AG09309 (cell line): ENCODE data around the gene POLD1.

ENCODE experiments used
- DNase-seq: peaks from one replicate; pipeline ENCODE4 v3.0.0-alpha.2; 2010; ENCODE audit warnings: low read depth
- H3K4me3 ChIP-seq: 2 replicates; pipeline ENCODE4 v1.5.1; 2011; ENCODE audit warnings: mild to moderate bottlenecking, low read depth, low read length, moderate library complexity; ENCODE audit not compliant: control insufficient read depth
- TF ChIP-seq, protein P1 (sequence below): IDR thresholded peaks from 2 replicates; pipeline ENCODE4 v1.5.1; 2011; ENCODE audit warnings: mild to moderate bottlenecking, low read depth, low read length, inconsistent platforms; ENCODE audit not compliant: insufficient read depth, control insufficient read depth; ENCODE audit errors: missing control alignments

The POLD1 gene

GRCh38 chr19:50368649-50369570, 15.2 kb upstream of the POLD1 start:
- peak; percentile 46 for DNase-seq
- TF ChIP-seq, protein P1, sequence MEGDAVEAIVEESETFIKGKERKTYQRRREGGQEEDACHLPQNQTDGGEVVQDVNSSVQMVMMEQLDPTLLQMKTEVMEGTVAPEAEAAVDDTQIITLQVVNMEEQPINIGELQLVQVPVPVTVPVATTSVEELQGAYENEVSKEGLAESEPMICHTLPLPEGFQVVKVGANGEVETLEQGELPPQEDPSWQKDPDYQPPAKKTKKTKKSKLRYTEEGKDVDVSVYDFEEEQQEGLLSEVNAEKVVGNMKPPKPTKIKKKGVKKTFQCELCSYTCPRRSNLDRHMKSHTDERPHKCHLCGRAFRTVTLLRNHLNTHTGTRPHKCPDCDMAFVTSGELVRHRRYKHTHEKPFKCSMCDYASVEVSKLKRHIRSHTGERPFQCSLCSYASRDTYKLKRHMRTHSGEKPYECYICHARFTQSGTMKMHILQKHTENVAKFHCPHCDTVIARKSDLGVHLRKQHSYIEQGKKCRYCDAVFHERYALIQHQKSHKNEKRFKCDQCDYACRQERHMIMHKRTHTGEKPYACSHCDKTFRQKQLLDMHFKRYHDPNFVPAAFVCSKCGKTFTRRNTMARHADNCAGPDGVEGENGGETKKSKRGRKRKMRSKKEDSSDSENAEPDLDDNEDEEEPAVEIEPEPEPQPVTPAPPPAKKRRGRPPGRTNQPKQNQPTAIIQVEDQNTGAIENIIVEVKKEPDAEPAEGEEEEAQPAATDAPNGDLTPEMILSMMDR = peak; percentile 82
- peak overlapping the region; percentile 86 for H3K4me3 ChIP-seq

GRCh38 chr19:50371914-50372475, 12.2 kb upstream of the POLD1 start:
- no peak overlapping the region for H3K4me3 ChIP-seq
- DNase-seq = no peak
- TF ChIP-seq, protein P1 = no peak

GRCh38 chr19:50376166-50377050, 7.7 kb upstream of the POLD1 start, which contains the start of gene NR1H2:
Gene NR1H2 (plus strand): TSS chr19:50376457. CDS start chr19:50377606, 1,149 bp downstream.
- TF ChIP-seq, protein P1 = no peak
- H3K4me3 ChIP-seq = peak within 1 kb of the TSS; percentile 79
- peak; percentile 95 for DNase-seq

DNA sequence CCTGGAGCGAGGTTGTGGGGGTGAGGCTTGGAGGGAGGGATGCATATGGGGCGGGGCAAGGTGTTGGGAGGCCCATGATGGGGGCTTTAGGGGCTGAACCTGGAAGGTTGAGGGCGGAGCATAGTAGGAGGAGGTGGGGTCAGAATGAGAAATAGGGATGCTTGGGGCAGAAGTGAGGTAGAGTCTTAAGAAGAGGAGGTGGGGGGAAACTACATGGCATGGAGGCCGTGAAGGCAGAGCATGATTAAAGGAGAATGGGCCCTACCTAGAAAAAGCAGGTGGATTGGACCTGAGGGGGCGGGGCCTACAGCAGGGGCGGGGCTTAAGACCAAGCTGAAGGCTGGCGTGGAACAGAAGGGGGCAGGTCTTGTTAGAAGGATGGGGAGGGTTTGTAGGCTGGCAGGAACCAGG, 7.1 kb upstream of the POLD1 start:
- H3K4me3 ChIP-seq = peak overlapping the region; percentile 79
- no peak for DNase-seq
- TF ChIP-seq, protein P1 = no peak

DNA sequence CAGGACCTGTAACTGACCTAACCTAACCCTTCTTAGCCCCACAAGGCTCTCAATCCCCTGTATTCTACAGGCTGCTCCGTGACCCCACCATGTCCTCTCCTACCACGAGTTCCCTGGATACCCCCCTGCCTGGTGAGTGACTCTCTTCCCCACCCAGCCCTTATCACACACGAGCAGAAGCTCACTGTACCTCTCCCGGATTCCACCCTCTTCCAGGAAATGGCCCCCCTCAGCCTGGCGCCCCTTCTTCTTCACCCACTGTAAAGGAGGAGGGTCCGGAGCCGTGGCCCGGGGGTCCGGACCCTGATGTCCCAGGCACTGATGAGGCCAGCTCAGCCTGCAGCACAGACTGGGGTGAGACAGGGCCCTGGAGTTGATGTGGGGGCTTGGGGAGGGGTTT, 6.6 kb upstream of the POLD1 start:
- no peak overlapping the region for H3K4me3 ChIP-seq
- no peak for DNase-seq
- TF ChIP-seq, protein P1 = no peak
